Suppressor macrophage (primary cell): ENCODE data around the gene GCNT2.
A peak's percentile ranks its signal among the peaks of the same experiment; 100 is the strongest.
"Not testable (repeated sequence)": the region's sequence is repeated elsewhere in the genome, so short reads cannot be mapped to it uniquely, and the experiment has no call there.

ENCODE experiments used
- DNase-seq, 4 experiments: peaks; one replicate each; pipeline ENCODE4 v3.0.0-alpha.2; 2020 to 2022

Gene GCNT2

GRCh38 chr6:10514049-10514780, 6.9 kb upstream of the GCNT2 start:
- DNase-seq = no peak

DNA sequence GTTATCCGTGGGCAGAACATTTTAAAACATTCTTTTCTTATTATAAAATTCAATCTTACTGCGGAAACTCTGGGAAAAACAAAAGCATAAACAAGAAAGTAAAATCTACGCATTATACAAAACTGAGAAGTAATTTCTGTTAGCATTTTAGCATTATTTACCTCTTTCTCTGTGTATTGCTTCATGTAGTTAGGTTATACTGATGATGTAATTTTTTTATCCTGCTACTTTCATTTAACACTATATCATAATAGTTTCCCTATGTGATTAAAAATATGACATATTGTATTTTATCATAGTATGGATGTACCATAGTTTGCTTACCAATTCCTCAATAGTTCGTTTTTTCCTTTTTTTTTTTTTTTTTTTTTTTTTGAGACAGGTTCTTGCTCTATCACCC, 4.2 kb upstream of the GCNT2 start:
- DNase-seq = peak in 1 of 4 experiments; percentile 24

GRCh38 chr6:10518557-10519407, 2.4 kb upstream of the GCNT2 start:
- peak; percentile 62 to 88 (median 77) for DNase-seq

- peak in 3 of 4 experiments; percentile 34 to 57 (median 45) for DNase-seq
These were observed 1.8 kb upstream of the GCNT2 start for GRCh38 chr6:10519408-10519697.

- peak; percentile 53 to 72 (median 68) for DNase-seq
These were observed 683 bp upstream of the GCNT2 start for GRCh38 chr6:10520468-10520867.

DNA sequence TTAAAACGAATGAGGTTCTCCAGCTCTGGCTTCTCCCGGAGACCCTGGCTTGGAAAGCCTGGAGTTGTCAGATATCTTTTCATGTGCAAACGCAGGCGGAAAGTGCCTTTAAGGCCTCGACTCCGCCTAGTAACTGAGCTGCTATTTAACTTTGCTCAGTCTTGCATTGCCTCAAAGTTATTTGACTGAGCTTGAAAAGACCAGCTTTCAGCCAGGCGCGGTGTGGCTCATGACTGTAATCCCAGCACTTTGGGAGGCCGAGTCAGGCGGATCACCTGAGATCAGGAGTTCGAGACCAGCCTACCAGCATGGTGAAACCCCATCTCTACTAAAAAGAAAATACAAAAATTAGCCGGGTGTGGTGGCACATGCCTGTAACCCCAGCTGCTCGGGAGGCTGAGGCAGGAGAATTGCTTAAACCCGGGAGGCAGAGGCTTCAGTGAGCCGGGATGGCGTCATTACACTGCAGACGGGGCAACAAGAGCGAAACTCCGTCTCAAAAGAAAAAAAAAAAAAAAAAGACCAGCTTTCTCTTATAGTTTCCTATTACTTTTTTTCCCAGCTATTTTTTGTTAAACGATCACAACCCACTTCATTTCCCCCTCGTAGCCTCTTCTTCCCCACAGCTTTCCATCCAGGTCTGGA, 1.9 kb downstream of the GCNT2 start:
- DNase-seq = no peak

DNA sequence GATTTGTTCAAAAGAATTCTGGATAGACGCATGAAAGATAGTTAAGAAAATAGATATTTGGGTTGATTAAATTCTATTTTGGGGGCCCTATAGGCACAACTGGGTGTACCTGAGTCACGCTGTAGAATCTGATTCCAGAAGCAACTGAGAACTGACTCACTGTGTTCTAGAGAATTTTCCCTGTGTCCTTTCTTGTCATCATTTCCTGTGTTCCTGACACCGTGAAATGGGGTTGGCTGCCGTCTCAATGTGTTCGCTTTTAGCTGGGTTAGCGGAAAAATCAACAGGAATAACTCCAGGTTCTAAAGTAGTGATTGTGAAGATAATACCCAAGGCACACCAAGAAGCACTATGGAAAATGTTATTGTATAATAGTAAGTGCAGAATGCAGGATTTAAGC, 5.0 kb downstream of the GCNT2 start:
- no peak for DNase-seq

DNA sequence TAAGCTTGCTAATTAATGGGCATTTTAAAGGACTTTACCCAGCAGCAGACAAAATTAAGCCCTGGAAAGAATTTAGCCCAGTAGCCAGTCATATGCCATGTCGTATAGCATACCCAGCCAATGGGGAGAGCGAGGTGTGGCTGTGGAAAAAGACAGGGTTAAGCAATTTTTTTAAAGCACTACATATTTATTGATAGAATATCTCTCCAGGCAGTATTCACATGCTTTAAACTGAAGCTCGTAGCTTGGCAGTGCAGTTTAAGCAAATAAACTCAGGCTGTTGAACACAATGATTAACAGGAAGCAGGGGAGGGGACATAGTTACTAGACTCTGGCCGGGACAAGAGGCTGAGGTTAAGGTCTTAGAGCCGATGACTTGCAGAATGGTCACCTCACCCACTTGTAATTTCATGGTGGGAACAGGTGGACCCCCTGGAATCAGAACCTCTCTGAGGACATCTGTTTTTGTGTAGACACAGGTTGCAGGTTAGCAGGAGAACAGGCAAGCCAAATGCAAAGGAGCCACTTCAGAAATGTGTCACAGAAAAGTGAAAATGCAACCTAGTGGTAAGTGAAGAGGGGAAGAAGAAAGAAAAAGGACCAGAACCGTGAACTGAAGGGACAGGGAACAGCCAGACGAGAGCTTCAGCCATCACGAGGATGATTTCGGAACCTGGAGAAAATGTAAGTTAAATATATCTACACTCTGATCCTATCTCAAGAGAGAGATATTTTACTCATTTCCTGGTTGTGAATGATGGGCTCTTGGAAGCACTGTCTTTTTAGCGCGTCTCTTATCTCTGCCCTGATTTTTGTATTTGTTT, 7.2 kb downstream of the GCNT2 start:
- DNase-seq = peak; percentile 46 to 71 (median 66)

DNA sequence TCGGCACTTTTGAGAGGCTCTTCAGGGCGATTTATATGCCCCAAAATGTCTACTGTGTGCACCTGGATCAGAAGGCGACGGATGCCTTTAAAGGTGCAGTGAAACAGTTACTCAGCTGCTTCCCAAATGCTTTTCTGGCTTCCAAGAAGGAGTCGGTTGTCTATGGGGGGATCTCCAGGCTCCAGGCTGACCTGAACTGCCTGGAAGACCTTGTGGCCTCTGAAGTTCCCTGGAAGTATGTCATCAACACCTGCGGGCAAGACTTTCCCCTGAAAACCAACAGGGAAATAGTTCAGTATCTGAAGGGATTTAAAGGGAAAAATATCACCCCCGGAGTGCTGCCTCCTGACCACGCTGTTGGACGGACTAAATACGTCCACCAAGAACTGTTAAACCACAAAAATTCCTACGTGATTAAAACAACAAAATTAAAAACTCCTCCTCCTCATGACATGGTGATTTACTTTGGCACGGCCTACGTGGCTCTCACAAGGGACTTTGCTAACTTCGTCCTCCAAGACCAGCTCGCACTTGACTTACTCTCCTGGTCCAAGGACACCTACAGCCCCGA, 8.2 kb downstream of the GCNT2 start:
- DNase-seq = peak in 3 of 4 experiments; percentile 15 to 28 (median 27)

DNA sequence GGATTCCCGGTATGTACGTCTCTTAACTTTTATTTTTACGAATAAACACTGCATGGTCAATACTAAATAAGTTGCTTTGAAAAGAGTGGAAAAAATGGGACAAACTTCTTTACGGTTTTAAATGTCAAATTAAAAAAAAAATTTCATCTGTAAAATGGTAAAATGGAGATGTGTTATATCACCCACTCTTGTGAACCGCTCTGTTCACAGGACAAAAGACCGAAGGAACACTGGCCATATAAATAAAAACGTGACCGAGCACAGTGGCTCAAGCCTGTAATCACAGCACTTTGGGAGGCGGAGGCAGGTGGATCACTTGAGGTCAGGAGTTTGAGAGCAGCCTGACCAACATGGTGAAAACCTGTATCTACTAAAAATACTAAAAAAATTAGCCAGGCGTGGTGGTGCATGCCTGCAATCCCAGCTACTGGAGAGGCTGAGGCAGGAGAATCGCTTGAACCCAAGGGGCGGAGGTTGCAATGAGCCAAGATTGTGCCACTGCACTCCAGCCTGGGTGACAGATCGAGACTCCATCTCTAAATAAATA, 8.8 kb downstream of the GCNT2 start:
- DNase-seq = not testable (repeated sequence)

- peak; percentile 64 to 83 (median 74) for DNase-seq
These were observed 10.4 kb downstream of the GCNT2 start for GRCh38 chr6:10531503-10531902.

DNA sequence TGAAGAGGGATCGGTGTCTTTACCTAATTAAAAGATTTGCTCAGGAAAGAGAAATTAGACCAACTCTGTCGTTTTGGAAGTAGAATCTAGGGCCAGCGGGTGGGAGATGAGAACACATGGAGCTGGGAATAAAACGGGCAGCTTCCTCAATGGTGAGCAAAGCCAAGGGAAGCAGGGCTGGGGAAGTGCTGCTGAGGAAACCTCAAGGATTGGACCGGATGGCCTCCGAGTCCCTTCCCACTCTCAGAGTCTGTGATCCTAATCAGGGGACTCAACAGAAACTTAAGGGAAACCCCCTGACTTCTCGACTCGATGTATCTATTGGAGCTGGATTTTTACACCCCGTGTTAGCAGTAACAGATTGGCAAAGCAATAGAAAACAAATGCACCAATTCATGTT, 10.8 kb downstream of the GCNT2 start:
- DNase-seq = peak; percentile 66 to 82 (median 79)

DNA sequence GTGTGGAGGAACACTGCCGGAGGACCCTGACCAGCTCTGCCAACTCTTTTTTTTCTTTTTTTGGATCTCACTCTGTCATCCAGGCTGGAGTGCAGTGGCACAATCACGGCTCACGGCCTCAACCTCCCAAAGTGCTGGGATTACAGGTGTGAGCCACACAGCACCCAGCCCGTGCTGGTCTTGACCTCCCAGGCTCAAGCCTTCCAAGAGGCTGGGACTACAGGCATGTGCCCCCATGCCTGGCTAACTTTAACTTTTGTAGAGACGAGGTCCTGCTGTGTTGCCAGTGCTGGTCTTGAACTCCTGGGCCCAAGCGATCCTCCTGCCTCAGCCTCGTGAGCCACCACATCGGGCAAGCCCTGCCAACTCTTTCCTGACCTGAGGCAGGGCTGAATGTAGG, 11.2 kb downstream of the GCNT2 start:
- no peak for DNase-seq

GRCh38 chr6:10534419-10534762, 13.2 kb downstream of the GCNT2 start:
- peak in 1 of 4 experiments; percentile 13 for DNase-seq

GRCh38 chr6:10535193-10535592, 14.0 kb downstream of the GCNT2 start:
- peak; percentile 25 to 60 (median 38) for DNase-seq

DNA sequence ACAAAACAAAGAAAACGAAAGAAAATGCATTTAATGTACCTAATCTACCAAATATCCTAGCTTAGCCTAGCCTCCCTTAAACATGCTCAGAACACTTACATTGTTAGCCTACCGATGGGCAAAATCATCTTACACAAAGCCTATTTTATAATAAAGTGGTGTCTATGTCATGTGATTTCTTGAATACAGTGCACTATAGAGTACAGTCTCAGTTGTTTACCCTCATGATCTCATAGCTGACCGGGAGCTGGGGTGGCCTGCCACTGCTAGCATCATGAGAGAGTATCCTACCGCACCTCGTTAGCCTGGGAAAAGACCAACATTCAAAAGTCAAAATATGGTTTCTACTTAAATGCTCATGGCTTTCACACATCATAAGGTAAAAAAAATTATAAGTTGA, 16.6 kb downstream of the GCNT2 start:
- no peak for DNase-seq

DNA sequence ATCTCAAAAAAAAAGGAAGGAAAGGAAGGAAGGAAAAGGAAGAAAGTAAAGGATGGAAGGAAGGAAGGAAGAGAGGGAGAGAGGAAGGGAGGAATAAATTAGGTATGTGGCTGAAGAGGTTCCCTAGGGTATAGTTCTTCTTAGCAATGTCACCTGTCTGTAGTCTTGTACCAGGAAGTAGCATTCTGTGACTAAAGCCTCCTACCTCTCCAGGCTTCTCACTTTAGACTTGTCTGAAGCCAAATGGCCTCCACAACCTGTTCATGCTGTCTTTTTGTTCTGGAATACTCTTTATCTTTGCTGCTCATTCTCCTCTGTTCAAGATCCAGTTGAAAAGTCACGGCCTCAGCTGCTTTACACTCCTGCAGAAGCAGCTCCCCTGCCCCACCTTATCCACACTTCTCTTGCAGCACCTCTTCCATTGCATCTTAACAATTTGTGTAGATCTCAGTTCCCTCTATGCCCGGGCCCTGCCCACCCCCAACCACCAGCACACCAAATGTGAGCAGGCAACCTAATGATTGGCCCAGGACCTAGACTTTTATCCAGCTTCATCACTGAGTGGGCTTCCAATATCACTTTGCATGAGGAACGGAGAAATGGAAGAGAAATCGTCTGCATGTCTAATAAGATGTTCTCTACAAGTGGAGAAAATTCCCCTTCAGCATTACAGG, 19.1 kb downstream of the GCNT2 start:
- no peak for DNase-seq

DNA sequence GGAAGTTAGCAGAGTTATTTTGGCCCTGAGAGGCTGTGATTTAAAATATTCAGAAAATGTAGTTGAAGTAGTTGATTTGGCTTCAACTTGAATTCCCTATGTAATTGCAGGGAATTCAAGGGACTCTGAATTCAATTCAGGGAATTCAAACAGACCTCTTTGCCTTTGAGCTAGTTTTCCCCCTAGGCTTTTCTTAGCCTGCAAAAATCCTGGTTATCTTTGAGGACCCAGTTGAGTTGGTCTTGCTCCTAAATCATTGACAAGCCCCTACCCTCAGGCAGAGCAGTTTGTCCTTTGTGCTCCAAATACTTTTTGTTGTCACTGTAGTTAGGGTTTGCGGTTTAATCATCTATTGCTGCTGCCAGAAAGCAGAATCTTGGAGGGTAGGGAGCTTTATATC, 20.4 kb downstream of the GCNT2 start:
- no peak for DNase-seq

- peak; percentile 46 to 72 (median 62) for DNase-seq
These were observed 21.1 kb downstream of the GCNT2 start for GRCh38 chr6:10542213-10542612.

DNA sequence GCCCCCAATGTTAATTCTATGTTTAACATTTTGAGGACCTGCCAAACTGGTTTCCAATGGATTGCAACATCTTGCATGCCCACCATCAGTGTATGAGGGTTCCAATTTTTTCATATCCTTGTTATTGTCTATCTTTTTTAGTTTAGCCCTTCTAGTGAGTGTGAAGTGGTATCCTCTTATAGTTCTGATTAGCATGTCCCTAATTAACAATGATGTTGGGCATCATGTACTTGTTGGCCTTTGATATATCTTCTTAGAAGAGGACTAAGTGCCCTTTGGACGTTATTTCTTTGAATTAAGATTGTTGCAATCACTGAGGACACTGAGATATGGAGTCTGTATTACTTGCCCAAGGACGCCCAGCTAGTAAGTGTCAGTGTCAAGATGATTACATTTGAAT, 22.3 kb downstream of the GCNT2 start:
- no peak for DNase-seq

- DNase-seq = no peak
These were observed 24.3 kb downstream of the GCNT2 start for GRCh38 chr6:10545482-10545881.
